GM18511 (cell line): Measurements from ENCODE around the gene RAB6B.

Source experiments
- ATAC-seq: cut with Tn5 transposase; IDR thresholded peaks from one replicate; pipeline ENCODE4 v1.9.1; 2021; ENCODE audit warnings: mild to moderate bottlenecking, moderate library complexity; ENCODE audit not compliant: unreplicated experiment

The RAB6B gene

GRCh38 chr3:133838916-133839800 lies 56.5 kb downstream of the RAB6B start:
- no peak for ATAC-seq

DNA sequence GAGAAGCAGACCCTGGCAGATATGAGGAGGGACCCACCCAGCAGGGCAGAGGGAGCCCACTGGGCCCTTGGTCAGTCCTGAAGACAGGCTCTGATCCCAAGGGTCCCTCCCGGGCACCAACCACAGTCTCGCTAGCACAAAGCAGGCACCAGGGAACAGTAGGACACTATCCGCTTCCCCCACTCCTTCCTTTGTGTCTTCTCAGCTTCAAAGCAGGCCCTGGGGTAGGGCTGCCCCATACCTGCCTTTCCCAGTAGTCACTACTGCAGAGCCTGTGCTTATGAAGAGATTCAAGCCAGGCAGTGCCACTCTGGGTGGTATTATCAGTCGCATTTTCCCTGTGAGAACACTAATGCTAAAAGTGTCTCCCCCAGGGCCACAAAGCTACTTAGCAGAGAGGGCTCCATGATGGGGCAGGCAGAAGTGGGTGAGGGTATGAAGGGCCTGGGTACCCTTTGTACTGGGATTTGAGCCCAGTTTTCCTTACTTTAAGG lies 57.3 kb downstream of the RAB6B start:
- no peak for ATAC-seq

DNA sequence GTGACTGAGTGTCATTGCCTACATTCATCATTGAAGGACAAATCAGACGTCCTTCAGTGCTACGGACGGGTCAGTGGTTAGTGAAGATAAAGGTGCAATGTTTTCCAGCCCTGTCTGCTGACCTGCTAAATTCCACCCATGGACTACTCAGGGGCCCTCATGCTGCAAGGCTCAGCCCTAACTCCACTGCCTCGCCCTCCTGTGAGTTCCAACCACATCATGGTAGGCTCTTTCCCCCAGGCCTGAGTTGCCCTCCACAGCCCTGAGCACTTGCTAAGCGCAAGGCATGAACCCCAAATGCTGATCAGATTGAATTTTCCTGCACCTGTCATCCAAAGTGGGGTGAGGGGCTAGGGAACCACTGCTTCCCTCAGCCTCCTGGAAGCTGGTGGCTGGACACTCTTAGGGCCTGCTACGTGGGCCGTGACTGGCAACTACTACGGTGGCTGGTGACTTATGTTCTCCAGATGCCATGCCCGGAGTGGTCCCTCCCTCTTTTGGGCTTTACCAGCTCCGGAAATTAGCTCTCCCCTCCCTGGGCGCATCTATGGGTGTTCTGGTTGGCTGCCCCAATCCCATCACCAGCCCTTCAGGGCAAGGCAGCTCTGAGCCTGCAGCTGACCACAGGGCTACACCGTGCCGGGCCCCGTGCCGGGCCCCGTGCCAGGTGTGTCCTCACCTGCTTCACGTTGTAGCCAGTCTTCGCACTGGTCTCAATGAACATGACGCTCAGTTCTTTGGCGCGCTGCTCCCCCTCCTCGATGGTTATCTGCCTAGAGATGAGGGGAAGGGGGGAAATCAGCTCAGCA lies 58.0 kb downstream of the RAB6B start:
- ATAC-seq = no peak

DNA sequence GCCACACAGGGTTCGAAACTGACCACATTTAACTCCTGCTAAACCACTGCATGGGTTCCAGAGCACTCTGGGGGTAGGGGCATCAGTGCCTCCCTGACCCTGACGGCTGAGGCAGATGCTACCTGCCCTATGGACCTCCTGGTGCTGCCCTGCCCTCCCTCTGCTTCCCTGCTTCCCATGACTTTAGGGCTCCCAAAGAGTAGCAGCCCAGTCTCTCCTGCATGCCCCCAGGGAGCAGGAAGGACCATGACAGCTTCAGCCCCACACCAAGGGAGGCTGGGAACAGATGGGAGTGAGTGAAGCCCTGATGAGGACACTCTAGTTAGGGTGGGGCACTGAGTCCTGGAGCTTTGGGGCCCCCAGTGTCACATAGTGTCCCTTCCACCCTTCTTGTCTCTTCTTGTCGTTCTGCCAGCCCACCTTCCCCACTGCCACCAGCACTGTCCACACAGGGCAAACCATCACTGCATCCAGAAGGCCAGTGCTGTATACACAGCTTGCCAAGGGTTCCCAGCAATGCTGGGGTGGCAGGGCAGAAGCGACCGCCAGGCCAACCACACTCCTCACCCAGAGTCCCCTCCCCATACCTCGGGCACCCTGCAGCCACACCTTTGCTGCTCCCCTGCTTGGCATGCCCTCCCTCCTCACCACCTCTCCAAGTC lies 59.1 kb downstream of the RAB6B start:
- ATAC-seq = no peak

DNA sequence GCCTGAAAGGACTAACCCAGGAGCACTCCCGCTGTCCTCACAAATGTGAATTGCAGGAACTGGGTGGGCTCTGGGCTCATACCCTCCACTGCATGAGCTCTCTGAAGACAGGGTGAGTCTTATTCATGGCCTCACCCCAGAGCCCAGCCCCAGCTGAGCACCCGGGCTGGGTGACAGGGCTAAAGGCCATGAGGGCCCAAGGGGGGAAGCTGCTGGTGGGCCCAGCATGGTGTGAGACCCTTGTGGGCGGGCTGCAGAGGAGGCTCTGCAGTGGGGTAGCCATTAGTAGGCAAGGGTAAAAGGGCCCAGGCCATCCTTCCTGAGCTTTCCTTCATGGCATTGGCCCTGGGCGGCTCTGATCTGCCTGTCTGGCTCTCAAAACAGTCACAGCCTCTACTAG lies 59.7 kb downstream of the RAB6B start:
- no peak for ATAC-seq

GRCh38 chr3:133835418-133835743 lies 60.3 kb downstream of the RAB6B start:
- ATAC-seq = no peak

DNA sequence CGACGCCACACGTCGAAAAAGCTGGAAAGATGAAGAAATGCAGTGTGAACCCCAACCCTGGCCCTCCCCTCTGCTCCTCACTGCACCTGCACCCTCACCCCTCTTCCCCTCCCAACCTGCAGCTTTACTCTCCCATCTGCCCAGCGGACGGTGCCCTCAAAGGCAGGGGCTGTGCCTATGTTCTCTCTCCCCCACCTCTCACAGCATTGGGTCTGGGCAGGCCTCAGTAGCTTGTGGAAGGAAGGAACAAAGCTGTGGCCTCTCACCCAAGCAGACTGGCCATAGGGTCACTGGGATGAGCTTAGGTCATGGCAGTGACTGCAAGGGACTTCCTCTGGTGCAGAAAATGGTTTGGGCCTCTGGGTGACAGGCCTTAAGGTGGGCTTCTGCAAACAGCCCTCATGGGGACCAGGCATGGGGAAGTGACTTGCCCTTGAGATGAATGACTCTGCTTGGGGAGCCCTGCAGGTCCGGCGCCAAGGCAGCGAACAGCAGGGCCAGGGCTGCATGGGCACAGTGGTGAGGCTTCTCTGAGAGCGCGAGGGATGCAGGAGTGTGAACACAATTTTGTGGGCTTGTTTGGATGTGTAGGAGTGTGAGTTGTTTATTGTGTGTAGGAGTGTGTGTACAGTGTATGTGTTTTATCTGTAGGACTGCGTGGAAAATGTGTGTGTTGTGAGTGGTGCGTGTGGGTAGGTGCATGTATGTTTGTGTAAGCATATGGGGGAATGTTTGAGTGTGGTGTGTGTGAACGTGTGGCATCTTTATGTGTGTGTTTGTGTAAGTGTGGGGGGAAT lies 60.9 kb downstream of the RAB6B start:
- ATAC-seq = no peak

GRCh38 chr3:133833880-133834620 lies 61.6 kb downstream of the RAB6B start:
- no peak for ATAC-seq

GRCh38 chr3:133833267-133833666 lies 62.4 kb downstream of the RAB6B start:
- ATAC-seq = no peak

- ATAC-seq = no peak
These were observed 62.9 kb downstream of the RAB6B start for GRCh38 chr3:133832802-133833144.

GRCh38 chr3:133831966-133832801 lies 63.5 kb downstream of the RAB6B start:
- no peak for ATAC-seq

- ATAC-seq = no peak
These were observed 65.6 kb downstream of the RAB6B start for GRCh38 chr3:133830071-133830470.

DNA sequence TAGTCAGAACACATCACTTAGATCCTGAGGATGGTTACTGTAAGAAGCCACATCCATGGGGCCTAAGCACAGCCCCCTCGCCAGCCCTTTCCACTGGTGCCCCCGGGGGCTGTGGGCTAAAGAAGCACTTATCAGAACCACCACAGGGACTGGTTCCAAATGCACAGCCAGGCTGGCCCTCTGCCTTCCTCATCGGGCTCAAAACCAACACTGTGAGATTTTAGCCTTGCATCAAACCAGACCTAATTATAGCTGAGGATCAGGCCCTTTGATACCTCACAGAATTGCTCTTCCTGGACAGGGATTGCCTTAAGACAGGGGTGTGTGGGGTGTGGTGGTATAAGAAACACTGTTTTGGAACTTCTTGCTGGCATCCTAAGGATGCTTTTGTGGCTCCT lies 66.4 kb downstream of the RAB6B start:
- ATAC-seq = no peak

GRCh38 chr3:133828576-133829309 lies 66.9 kb downstream of the RAB6B start:
- ATAC-seq = no peak

GRCh38 chr3:133827684-133828083 lies 68.0 kb downstream of the RAB6B start:
- ATAC-seq = no peak

DNA sequence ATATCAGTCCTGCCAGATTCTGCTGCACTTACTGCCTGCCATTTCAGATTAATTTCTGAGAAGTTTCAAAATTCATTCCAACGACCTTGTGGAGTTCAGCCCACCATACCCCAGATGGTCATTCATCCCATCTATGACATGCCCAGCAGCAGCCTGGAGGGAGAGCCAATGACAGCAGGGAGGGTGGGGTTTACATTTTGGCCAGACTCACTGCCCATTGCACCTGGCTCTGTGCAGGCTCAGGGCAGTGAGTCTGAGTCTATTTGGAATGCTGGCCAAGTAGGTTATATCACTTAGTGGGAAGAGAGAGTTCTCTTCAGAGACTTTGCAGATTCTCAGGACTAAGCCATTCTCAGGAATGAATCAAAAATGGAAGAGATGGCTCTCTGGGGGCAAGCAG lies 68.5 kb downstream of the RAB6B start:
- no peak for ATAC-seq

DNA sequence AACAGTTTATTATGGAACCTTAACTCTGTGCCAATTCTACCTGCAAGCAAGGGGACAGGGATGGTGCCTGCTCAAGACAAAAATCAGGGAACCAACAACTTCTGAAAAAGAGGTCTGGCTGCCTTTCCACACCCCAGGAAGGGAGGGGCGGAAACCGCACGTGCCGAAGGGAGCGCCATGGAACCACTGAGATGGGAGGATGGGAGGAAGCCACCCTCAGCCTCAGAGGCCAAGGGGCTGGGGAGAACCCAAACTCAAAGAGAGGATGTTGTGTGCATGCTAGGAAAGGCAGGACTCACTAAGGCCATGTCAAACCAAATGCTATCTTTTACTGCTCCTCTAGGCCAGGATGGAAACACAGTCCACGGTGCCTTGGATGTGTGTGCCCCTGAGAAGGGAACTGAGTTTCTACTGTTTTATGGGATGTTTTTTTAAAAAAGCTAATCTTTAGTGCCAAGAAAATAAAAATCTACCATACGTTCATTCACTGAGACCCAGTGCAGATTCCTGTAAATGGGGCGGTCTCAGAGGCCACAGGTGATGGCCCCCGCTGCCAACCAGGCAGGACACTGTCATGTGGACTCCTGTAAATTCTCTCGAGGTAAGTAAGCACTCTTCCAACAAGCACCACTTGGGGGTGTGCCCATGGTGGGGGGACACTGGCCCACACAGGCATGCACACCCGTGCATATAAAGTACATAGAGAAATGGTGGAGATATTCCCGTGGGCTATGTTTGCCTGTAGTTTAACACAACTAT lies 69.5 kb downstream of the RAB6B start:
- ATAC-seq = no peak

DNA sequence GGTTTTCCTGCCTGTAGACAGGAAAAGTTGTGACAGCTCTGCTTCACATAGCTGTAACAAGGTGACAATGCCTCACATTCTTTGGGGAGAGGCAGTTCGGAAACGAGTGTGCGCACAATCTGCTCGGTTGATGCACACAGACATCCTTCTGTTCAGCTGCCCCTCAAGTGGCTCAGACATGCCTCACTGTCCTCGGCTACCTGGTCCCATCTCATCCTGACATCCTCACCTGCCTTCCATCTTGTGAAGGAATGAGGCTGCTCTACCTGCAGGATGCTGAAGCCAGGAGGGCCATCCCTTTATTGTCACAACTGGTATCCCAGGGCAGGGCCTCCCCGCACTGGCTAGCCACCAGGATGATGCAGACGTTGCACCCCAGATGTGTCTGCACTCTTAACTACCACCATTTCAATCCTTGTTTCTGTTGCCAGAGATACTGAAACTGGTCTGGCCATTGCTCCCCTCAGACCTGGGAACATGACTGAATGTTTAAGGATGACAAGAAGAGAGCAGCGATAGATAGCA lies 70.7 kb downstream of the RAB6B start:
- ATAC-seq = no peak
